GM18909 (cell line): ENCODE measurements around the gene CD8B.

Source experiments
- ATAC-seq: cut with Tn5 transposase; IDR thresholded peaks from one replicate; pipeline ENCODE4 v1.9.1; 2021; ENCODE audit warnings: mild to moderate bottlenecking; ENCODE audit not compliant: unreplicated experiment, poor library complexity

CD8B gene

GRCh38 chr2:86807468-86808275 is 54.0 kb downstream of the CD8B start:
- peak; percentile 53 for ATAC-seq

- no peak for ATAC-seq
Observed at GRCh38 chr2:86807133-86807467, 54.6 kb downstream of the CD8B start.

- no peak for ATAC-seq
Observed at GRCh38 chr2:86806059-86806857, 55.4 kb downstream of the CD8B start.

- ATAC-seq: no peak
Observed at GRCh38 chr2:86800856-86801567, 60.7 kb downstream of the CD8B start.

GRCh38 chr2:86794861-86795260 is 66.8 kb downstream of the CD8B start:
- no peak for ATAC-seq

- no peak for ATAC-seq
Observed at GRCh38 chr2:86793752-86794151, 67.9 kb downstream of the CD8B start.

- no peak for ATAC-seq
Observed at GRCh38 chr2:86791573-86791972, 70.1 kb downstream of the CD8B start.

GRCh38 chr2:86790676-86791572 is 70.8 kb downstream of the CD8B start, which contains the start of gene CD8A:
Gene CD8A (minus strand): TSS chr2:86790913. CDS start chr2:86790825, 88 bp downstream.
- ATAC-seq: no peak

GRCh38 chr2:86790134-86790675 is 71.5 kb downstream of the CD8B start:
- no peak for ATAC-seq

GRCh38 chr2:86789687-86790133 is 72.0 kb downstream of the CD8B start:
- ATAC-seq: no peak

- no peak for ATAC-seq
Observed at GRCh38 chr2:86788881-86789686, 72.6 kb downstream of the CD8B start.

GRCh38 chr2:86788165-86788564 is 73.5 kb downstream of the CD8B start:
- ATAC-seq: no peak

- ATAC-seq: no peak
Observed at GRCh38 chr2:86787736-86788135, 74.0 kb downstream of the CD8B start.

GRCh38 chr2:86786001-86786536 is 75.6 kb downstream of the CD8B start:
- ATAC-seq: no peak

- ATAC-seq: no peak
Observed at GRCh38 chr2:86785456-86785855, 76.2 kb downstream of the CD8B start.

- ATAC-seq: peak; percentile 96
Observed at GRCh38 chr2:86783615-86784339, 77.9 kb downstream of the CD8B start.

- no peak for ATAC-seq
Observed at GRCh38 chr2:86782748-86783147, 78.9 kb downstream of the CD8B start.

- ATAC-seq: no peak
Observed at GRCh38 chr2:86781363-86781762, 80.3 kb downstream of the CD8B start.
